ENCODE measurements around the gene ACBD5. TPM values are rescaled to one million over a fixed set of nuclear protein-coding genes. Genes with fewer than 3 reads are reported as not detected.

ACBD5 gene
- polyA plus RNA-seq, 1 of the 3 experiments (the other 2 are of a cell fraction): 12.5 TPM

- H3K4me2 ChIP-seq: no peak overlapping the region
- no peaks in the 10 kb centered on the region for H4K20me1 ChIP-seq (ENCODE audit: insufficient read depth)
- no peaks in the 10 kb centered on the region for H3K9me2 ChIP-seq
- H3K27ac ChIP-seq (ENCODE audit: low read depth in 2 of 2, low read length in 1 of 2): no peak overlapping the region
- H3F3A ChIP-seq (replicated peaks; ENCODE audit: insufficient read depth): peaks cover 7% of the 10 kb centered on the region
- TF ChIP-seq GABPA (IDR thresholded peaks at IDR 0.05; ENCODE audit: low read depth): no peak
- TF ChIP-seq POLR2AphosphoS5 (IDR thresholded peaks at IDR 0.05; ENCODE audit: low read depth, low read length): no peak
- TF ChIP-seq RXRA (IDR thresholded peaks at IDR 0.05; ENCODE audit: borderline replicate concordance, low read depth): no peak
- TF ChIP-seq EP300 (IDR thresholded peaks at IDR 0.05; ENCODE audit: borderline replicate concordance in 1 of 2, low read depth in 1 of 2, low read length in 1 of 2): no peak
- WGBS (ENCODE audit: low lambda C conversion rate): 97% methylated on average over 1 of the region's 1 CpG
- POLR2A ChIA-PET: no interaction called here
- no peak for DNase-seq
- no peaks in the 10 kb centered on the region for H3K9me3 ChIP-seq
- H3K9ac ChIP-seq: no peak overlapping the region
- no peak overlapping the region for H2AFZ ChIP-seq (ENCODE audit: low read depth)
- H3K4me3 ChIP-seq (ENCODE audit: low read depth in 2 of 2, low read length in 1 of 2): no peak overlapping the region
- H3K36me3 ChIP-seq (replicated peaks in 1 of 2; ENCODE audit: control insufficient read depth in 1 of 2, insufficient read depth in 2 of 2, low read length in 1 of 2): peaks cover 16 to 45% of the 10 kb centered on the region in 2 experiments
- no peaks in the 10 kb centered on the region for H3K27me3 ChIP-seq (ENCODE audit: insufficient read depth)
- CTCF ChIA-PET: interaction anchor here (1.2 kb wide), 1 partner anchor 10 kb away, joined by 3 read pairs; no protein-coding TSS in a partner anchor
- H3K79me2 ChIP-seq (ENCODE audit: insufficient read depth): peaks cover 13% of the 10 kb centered on the region
- H3K4me1 ChIP-seq (ENCODE audit: control insufficient read depth in 1 of 2, insufficient read depth in 2 of 2, low read depth in 1 of 2, low read length in 1 of 2): no peaks in the 10 kb centered on the region
Measured at GRCh38 chr10:27230022-27230421, 10.6 kb downstream of the ACBD5 start.

- CTCF ChIA-PET: no interaction called here
- Histone ChIP-seq H3K9ac (no peak overlapping the region), H3K27ac (ENCODE audit: low read depth in 2 of 2, low read length in 1 of 2) (no peak overlapping the region), H4K20me1 (ENCODE audit: insufficient read depth) (no peaks in the 10 kb centered on the region), H3K36me3 (replicated peaks in 1 of 2; ENCODE audit: control insufficient read depth in 1 of 2, insufficient read depth in 2 of 2, low read length in 1 of 2) (peaks cover 21 to 49% of the 10 kb centered on the region in 2 experiments), H3K4me2 (no peak overlapping the region), H3K79me2 (ENCODE audit: insufficient read depth) (no peaks in the 10 kb centered on the region; the same call in 1 of the 2 replicates), H3F3A (replicated peaks; ENCODE audit: insufficient read depth) (peaks cover 10% of the 10 kb centered on the region), H2AFZ (ENCODE audit: low read depth) (no peak overlapping the region), H3K9me3 (no peaks in the 10 kb centered on the region), H3K4me1 (ENCODE audit: control insufficient read depth in 1 of 2, insufficient read depth in 2 of 2, low read depth in 1 of 2, low read length in 1 of 2) (no peaks in the 10 kb centered on the region), H3K9me2 (no peaks in the 10 kb centered on the region), H3K4me3 (ENCODE audit: low read depth in 2 of 2, low read length in 1 of 2) (no peak overlapping the region), H3K27me3 (ENCODE audit: insufficient read depth) (no peaks in the 10 kb centered on the region)
- DNase-seq: no peak
- POLR2A ChIA-PET: no interaction called here
- TF ChIP-seq GATA2 (CRISPR knock-in tag; IDR thresholded peaks at IDR 0.05): no peak
- no peak for TF ChIP-seq RXRA (IDR thresholded peaks at IDR 0.05; ENCODE audit: borderline replicate concordance, low read depth)
- no peak for TF ChIP-seq MXI1 (IDR thresholded peaks at IDR 0.05; ENCODE audit: low read depth, low read length)
- WGBS (ENCODE audit: low lambda C conversion rate): 63% methylated on average over 3 of the region's 3 CpGs
Measured at GRCh38 chr10:27225642-27226257, 14.8 kb downstream of the ACBD5 start.

GRCh38 chr10:27225011-27225590 lies 15.5 kb downstream of the ACBD5 start:
- Histone ChIP-seq H3K4me2 (no peak overlapping the region), H3K9me2 (no peaks in the 10 kb centered on the region), H3K27ac (ENCODE audit: low read depth in 2 of 2, low read length in 1 of 2) (no peak overlapping the region), H3K9ac (no peak overlapping the region), H3K4me1 (ENCODE audit: control insufficient read depth in 1 of 2, insufficient read depth in 2 of 2, low read depth in 1 of 2, low read length in 1 of 2) (no peaks in the 10 kb centered on the region), H2AFZ (ENCODE audit: low read depth) (no peak overlapping the region), H3K79me2 (ENCODE audit: insufficient read depth) (no peaks in the 10 kb centered on the region; the same call in 1 of the 2 replicates), H3F3A (replicated peaks; ENCODE audit: insufficient read depth) (peaks cover 9% of the 10 kb centered on the region), H3K36me3 (replicated peaks in 1 of 2; ENCODE audit: control insufficient read depth in 1 of 2, insufficient read depth in 2 of 2, low read length in 1 of 2) (peaks cover 26 to 51% of the 10 kb centered on the region in 2 experiments), H3K9me3 (no peaks in the 10 kb centered on the region), H4K20me1 (ENCODE audit: insufficient read depth) (no peaks in the 10 kb centered on the region), H3K4me3 (ENCODE audit: low read depth in 2 of 2, low read length in 1 of 2) (no peak overlapping the region), H3K27me3 (ENCODE audit: insufficient read depth) (no peaks in the 10 kb centered on the region)
- POLR2A ChIA-PET: no interaction called here
- CTCF ChIA-PET: interaction anchor here (1.4 to 1.7 kb wide), 2 partner anchors 10 to 67 kb away, joined by 4 to 17 read pairs; no protein-coding TSS in a partner anchor
- no peak for DNase-seq
- WGBS (ENCODE audit: low lambda C conversion rate): 72% methylated on average over 8 of the region's 8 CpGs
- TF ChIP-seq FOXM1 (IDR thresholded peaks at IDR 0.05; ENCODE audit: low read depth) (no peak), IRF3 (IDR thresholded peaks at IDR 0.05; ENCODE audit: low read depth, low read length) (no peak), NFIC (IDR thresholded peaks at IDR 0.05; ENCODE audit: borderline replicate concordance) (no peak), PBX3 (IDR thresholded peaks at IDR 0.05) (no peak), ZBTB33 (IDR thresholded peaks at IDR 0.05; ENCODE audit: borderline replicate concordance, low read depth) (no peak), NRF1 (IDR thresholded peaks at IDR 0.05; ENCODE audit: low read depth, low read length) (no peak), YY1 (IDR thresholded peaks at IDR 0.05; ENCODE audit: low read depth) (no peak), RCOR1 (IDR thresholded peaks at IDR 0.05; ENCODE audit: low read length) (no peak)
